Spinal cord (tissue), 10 donors: ENCODE data around the gene TRMO. TPM values are rescaled to one million over a fixed set of nuclear protein-coding genes. Genes with fewer than 3 reads are reported as not detected.

Source experiments
- DNase-seq, 6 donors: peaks; one replicate each; pipeline versions ENCODE4 v3.0.0 to v3.0.0-alpha.2; 2013 to 2015; ENCODE audit warnings: low spot score in 6 of 6, low read depth in 4 of 6
- H3K27ac ChIP-seq: one replicate; pipeline ENCODE4 v1.5.1; 2013; ENCODE audit warnings: low read depth, low read length, control low read depth
- H3K27me3 ChIP-seq: one replicate; pipeline ENCODE4 v1.6.1; 2013; ENCODE audit warnings: low read length; ENCODE audit not compliant: control insufficient read depth, insufficient read depth
- H3K36me3 ChIP-seq: one replicate; pipeline ENCODE4 v1.6.1; 2013; ENCODE audit warnings: low read length; ENCODE audit not compliant: control insufficient read depth, insufficient read depth
- H3K4me1 ChIP-seq: one replicate; pipeline ENCODE4 v1.6.1; 2013; ENCODE audit warnings: low read length; ENCODE audit not compliant: control insufficient read depth, insufficient read depth
- H3K4me3 ChIP-seq: one replicate; pipeline ENCODE4 v1.5.1; 2013; ENCODE audit warnings: low read depth, low read length, control low read depth
- H3K9me3 ChIP-seq: one replicate; pipeline ENCODE4 v1.6.1; 2013; ENCODE audit warnings: low read length; ENCODE audit not compliant: control insufficient read depth, insufficient read depth
- WGBS: methylation state at CpG from one replicate; pipeline ENCODE4 v1.1.5; 2013; ENCODE audit warnings: missing lambda C conversion rate; ENCODE audit not compliant: insufficient coverage; 5-methylcytosine and 5-hydroxymethylcytosine counted together
- polyA plus RNA-seq, 2 donors: library from polyadenylated mRNA; unstranded; fragments of 120-200 nt; gene quantifications; one replicate each; pipeline ENCODE4 v1.2.1, GENCODE V29; 2013; ENCODE audit not compliant: insufficient read length in 2 of 2
- total RNA-seq, 2 donors: library from RNA; depleted of rRNA in 1 of 2; stranded (reverse); fragments of 120-200 nt in 1 of 2; fragments of >200 nt in 1 of 2; gene quantifications; one replicate each; pipeline versions ENCODE4 v1.2.3 to v1.2.4, GENCODE V29; 2013 to 2014
- donor health status: healthy.

TRMO gene
- total and polyA plus RNA-seq, 4 donors, result 13.5 to 21.0 (median 17.1) TPM

- Histone ChIP-seq H3K4me3 (no peak overlapping the region), H3K4me1 (no peaks in the 10 kb centered on the region), H3K27ac (no peak overlapping the region), H3K36me3 (peaks cover 31% of the 10 kb centered on the region), H3K9me3 (no peaks in the 10 kb centered on the region), H3K27me3 (no peaks in the 10 kb centered on the region)
- DNase-seq, result no peak
- 60% methylated on average over 1 of the region's 1 CpG for WGBS
Measured at GRCh38 chr9:97908705-97909104, 13.6 kb downstream of the TRMO start.

- no peaks in the 10 kb centered on the region for H3K27me3 ChIP-seq
- H3K27ac ChIP-seq, result no peak overlapping the region
- H3K36me3 ChIP-seq, result peaks cover 31% of the 10 kb centered on the region
- no peak for DNase-seq
- 93% methylated on average over 5 of the region's 5 CpGs for WGBS
- no peaks in the 10 kb centered on the region for H3K4me1 ChIP-seq
- no peaks in the 10 kb centered on the region for H3K9me3 ChIP-seq
- H3K4me3 ChIP-seq, result no peak overlapping the region
Measured at GRCh38 chr9:97907632-97908031, 14.7 kb downstream of the TRMO start.

GRCh38 chr9:97907046-97907445 is 15.3 kb downstream of the TRMO start:
- Histone ChIP-seq H3K27me3 (no peaks in the 10 kb centered on the region), H3K4me3 (no peak overlapping the region), H3K27ac (no peak overlapping the region), H3K4me1 (no peaks in the 10 kb centered on the region), H3K9me3 (no peaks in the 10 kb centered on the region), H3K36me3 (peaks cover 31% of the 10 kb centered on the region)
- DNase-seq, result no peak
- WGBS, result 90% methylated on average over 3 of the region's 3 CpGs

- no peaks in the 10 kb centered on the region for H3K4me1 ChIP-seq
- no peaks in the 10 kb centered on the region for H3K9me3 ChIP-seq
- WGBS, result 91% methylated on average over 5 of the region's 12 CpGs
- peaks cover 31% of the 10 kb centered on the region for H3K36me3 ChIP-seq
- DNase-seq, result no peak
- H3K27me3 ChIP-seq, result no peaks in the 10 kb centered on the region
- no peak overlapping the region for H3K27ac ChIP-seq
- no peak overlapping the region for H3K4me3 ChIP-seq
Measured at GRCh38 chr9:97906236-97906831, 16.0 kb downstream of the TRMO start.

- 100% methylated on average over 1 of the region's 2 CpGs for WGBS
- H3K27ac ChIP-seq, result no peak overlapping the region
- H3K9me3 ChIP-seq, result no peaks in the 10 kb centered on the region
- no peak for DNase-seq
- no peaks in the 10 kb centered on the region for H3K27me3 ChIP-seq
- H3K4me3 ChIP-seq, result no peak overlapping the region
- no peaks in the 10 kb centered on the region for H3K4me1 ChIP-seq
- H3K36me3 ChIP-seq, result peaks cover 22% of the 10 kb centered on the region
Measured at GRCh38 chr9:97905228-97905627, 17.1 kb downstream of the TRMO start.

- 93% methylated on average over 7 of the region's 9 CpGs for WGBS
Measured at GRCh38 chr9:97904725-97905124, 17.6 kb downstream of the TRMO start.

GRCh38 chr9:97903177-97903576 is 19.1 kb downstream of the TRMO start:
- Histone ChIP-seq H3K36me3 (peaks cover 15% of the 10 kb centered on the region), H3K4me3 (no peak overlapping the region), H3K27ac (no peak overlapping the region), H3K9me3 (no peaks in the 10 kb centered on the region), H3K27me3 (no peaks in the 10 kb centered on the region), H3K4me1 (no peaks in the 10 kb centered on the region)
- DNase-seq, result no peak
- no CpG with 5 or more reads among the region's 1 CpG for WGBS

More at GRCh38 chr9:97904725-97905124, 17.6 kb downstream of the TRMO start:
- H3K9me3 ChIP-seq, result no peaks in the 10 kb centered on the region
- H3K27me3 ChIP-seq, result no peaks in the 10 kb centered on the region
- H3K27ac ChIP-seq, result no peak overlapping the region
- no peak overlapping the region for H3K4me3 ChIP-seq
- DNase-seq, result no peak
- H3K36me3 ChIP-seq, result peaks cover 19% of the 10 kb centered on the region
- no peaks in the 10 kb centered on the region for H3K4me1 ChIP-seq

GRCh38 chr9:97900738-97901565 is 21.3 kb downstream of the TRMO start:
- no peaks in the 10 kb centered on the region for H3K4me1 ChIP-seq
- 57% methylated on average over 3 of the region's 5 CpGs for WGBS
- H3K36me3 ChIP-seq, result peaks cover 7% of the 10 kb centered on the region
- H3K4me3 ChIP-seq, result no peak overlapping the region
- DNase-seq, result peak in 2 of 6 donors; percentile 64 to 77
- H3K27me3 ChIP-seq, result no peaks in the 10 kb centered on the region
- H3K27ac ChIP-seq, result no peak overlapping the region
- no peaks in the 10 kb centered on the region for H3K9me3 ChIP-seq

GRCh38 chr9:97900103-97900737 is 22.1 kb downstream of the TRMO start:
- H3K4me3 ChIP-seq, result no peak overlapping the region
- no peak overlapping the region for H3K27ac ChIP-seq
- H3K27me3 ChIP-seq, result no peaks in the 10 kb centered on the region
- WGBS, result 94% methylated on average over 6 of the region's 9 CpGs
- DNase-seq, result no peak
- H3K4me1 ChIP-seq, result no peaks in the 10 kb centered on the region
- peaks cover 8% of the 10 kb centered on the region for H3K36me3 ChIP-seq
- H3K9me3 ChIP-seq, result no peaks in the 10 kb centered on the region
